ENCODE data around the gene SYCP3.

- TF ChIP-seq CTCF (IDR thresholded peaks at IDR 0.05) (no peak), POLR2A (IDR thresholded peaks at IDR 0.05; ENCODE audit: low read depth) (no peak), EP300 (IDR thresholded peaks at IDR 0.05) (no peak)
Observed at GRCh38 chr12:101761781-101762180, 22.5 kb upstream of the SYCP3 start.

Measured in esophagus muscularis mucosa (tissue), 4 donors.